Heart left ventricle (tissue), 13 donors: Measurements from ENCODE around the gene NISCH.

Source experiments
- CTCF ChIP-seq, 12 donors: fragments of 200-600 bp; sonication (generic) in 4 of 12; IDR thresholded peaks; one replicate each; pipeline versions ENCODE4 v1.5.0 to v1.8.0; 2018 to 2022; ENCODE audit warnings: antibody characterized with exemption in 12 of 12, mild to moderate bottlenecking in 5 of 12
- POLR2A ChIP-seq, 2 donors: fragments of 450-650 bp; IDR thresholded peaks; one replicate each; pipeline ENCODE4 v1.6.1; 2017; ENCODE audit warnings: antibody characterized with exemption in 2 of 2, mild to moderate bottlenecking in 2 of 2, moderate library complexity in 2 of 2
- donor health status: ischemic (EF 13 %, LVEDD 7.1; RV severe dilation, severe dysfunction).
- donor health status: DM: no; HTN: yes; CAD: no.
- donor health status: DM: no; HTN: no; CAD: no.
- donor health status: ischemic (EF 25% LVEDD 6.9; RV normal size, moderate dysfunction).
- donor health status: ischemic (EF 25% LVEDD 5.7; RV mildly dilated, moderate dysfunction).
- donor health status: ischemic (EF 35%, LVEDD 5.7; RV mildly dilated, moderate dysfunction).
- donor health status: nonischemic (EF 11% LVEDD 7.7; RV severe dilation, severe dysfunction).
- donor health status: DM: yes; HTN: yes; CAD: no.
- donor health status: PGD.
- donor health status: ischemic (EF 29% LVEDD 5.4; RV normal size, mild dysfunction).
- donor health status: nonischemic (EF 23%, LVEDD 6.1; RV moderate dilation, normal function).

- TF ChIP-seq POLR2A (IDR thresholded peaks at IDR 0.05) (no peak), CTCF (IDR thresholded peaks at IDR 0.05) (no peak)
These were observed 25.6 kb downstream of the NISCH start for GRCh38 chr3:52480768-52481715.
